LoVo (cell line): Measurements from ENCODE around the gene NHS.
A peak's percentile ranks its signal among the peaks of the same experiment; 100 is the strongest.

ENCODE experiments used
- DNase-seq: peaks from one replicate; pipeline ENCODE4 v3.0.0-alpha.2; 2016; ENCODE audit warnings: low spot score

Gene NHS

DNA sequence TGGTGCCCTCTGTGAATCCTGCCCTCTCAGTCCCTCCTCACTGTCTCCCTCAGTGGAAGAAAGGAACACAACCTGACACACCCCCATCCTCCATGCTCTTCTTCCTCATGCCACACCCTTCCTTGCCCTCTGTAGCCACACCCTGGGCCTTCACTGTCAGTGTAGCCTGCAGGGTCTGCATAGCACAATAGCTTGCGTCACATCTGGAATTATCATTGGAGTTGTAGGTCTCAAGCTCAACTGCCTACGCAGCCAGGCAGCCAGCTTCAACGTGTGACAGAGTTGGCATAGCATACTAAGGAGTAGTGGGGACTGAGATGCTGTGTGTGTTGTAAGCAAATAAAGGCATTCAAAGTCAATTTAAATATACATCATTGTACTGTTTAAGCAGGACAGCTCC lies 248.8 kb downstream of the NHS start:
- DNase-seq = no peak

DNA sequence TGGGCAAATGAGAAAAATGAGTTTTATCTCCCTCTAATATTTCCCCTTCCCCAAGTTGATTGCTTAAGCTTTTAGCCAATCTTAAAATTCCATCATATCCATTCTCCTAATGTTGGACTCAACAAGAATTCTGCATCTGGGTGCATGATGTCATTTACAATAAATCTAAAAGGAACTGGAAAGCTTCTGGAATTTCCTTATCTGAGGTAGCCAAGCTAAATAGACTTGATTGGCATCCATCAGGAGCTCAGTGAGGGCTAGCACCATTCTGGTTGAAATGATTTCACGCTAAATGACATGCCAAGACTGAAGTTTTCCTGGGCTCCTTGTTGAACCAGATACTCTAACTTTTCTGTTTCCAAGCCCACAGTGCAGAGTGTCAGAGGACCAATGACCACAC lies 252.0 kb downstream of the NHS start:
- no peak for DNase-seq

DNA sequence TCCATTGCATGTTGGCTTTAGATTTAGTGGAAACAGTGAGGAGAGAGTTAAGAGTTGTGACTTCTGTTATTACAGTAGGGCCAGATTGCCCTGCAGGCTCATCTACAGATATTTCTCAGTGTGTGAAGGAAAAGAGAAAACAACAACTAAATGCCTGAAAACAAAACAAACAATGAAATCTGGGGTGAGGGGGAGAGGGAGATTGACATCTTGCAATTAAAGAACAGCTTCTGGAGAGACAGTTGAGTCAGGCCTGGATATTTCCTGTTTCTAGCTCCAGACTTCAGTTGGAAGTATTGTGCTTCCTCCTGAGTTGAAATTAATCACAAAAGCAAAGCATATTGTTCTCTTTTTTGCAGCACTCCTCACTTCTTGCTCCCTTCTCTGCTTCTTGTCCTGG lies 254.0 kb downstream of the NHS start:
- DNase-seq = no peak

- DNase-seq = no peak
Observed at GRCh38 chrX:17629519-17629918, 254.5 kb downstream of the NHS start.

- DNase-seq = no peak
Observed at GRCh38 chrX:17631647-17632046, 256.6 kb downstream of the NHS start.

DNA sequence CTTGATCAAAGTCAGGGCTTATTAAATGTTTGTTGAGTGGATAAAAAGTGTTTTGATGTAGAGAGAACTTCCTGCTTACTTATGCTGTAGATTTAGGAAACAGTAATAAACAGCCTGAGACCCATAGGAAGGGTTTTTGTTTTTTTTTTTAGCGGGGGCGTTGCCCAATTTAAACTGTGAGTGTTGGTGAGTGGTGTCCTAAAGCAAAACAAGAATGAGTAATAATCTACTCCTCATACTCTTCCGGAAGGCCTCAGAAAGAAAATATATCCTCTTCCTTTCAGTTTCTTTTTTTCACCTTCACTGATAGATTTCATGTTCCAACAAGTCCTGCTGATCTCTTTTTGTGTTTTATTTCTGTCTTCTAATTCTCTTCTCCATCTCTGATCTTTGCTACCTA lies 257.9 kb downstream of the NHS start:
- DNase-seq = no peak

DNA sequence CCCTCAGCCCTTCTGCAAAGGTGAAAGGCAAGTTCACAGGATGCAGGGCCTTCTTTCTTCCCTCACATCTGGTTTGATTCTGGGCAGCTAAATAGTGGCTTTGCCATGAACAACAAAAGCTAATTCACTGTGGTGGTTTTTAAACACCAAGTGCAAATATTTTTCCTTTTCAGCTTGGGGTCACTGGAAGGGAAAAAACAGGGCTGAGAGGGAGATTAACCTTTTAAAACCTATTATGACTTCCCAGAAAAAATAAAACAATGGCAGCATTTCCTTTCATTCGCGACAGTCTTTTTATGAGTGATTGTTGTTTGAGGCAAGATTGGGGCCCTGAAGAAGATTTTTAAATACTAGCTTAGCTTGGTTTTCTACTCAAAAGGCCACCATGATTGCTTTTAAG lies 258.5 kb downstream of the NHS start:
- DNase-seq = no peak

DNA sequence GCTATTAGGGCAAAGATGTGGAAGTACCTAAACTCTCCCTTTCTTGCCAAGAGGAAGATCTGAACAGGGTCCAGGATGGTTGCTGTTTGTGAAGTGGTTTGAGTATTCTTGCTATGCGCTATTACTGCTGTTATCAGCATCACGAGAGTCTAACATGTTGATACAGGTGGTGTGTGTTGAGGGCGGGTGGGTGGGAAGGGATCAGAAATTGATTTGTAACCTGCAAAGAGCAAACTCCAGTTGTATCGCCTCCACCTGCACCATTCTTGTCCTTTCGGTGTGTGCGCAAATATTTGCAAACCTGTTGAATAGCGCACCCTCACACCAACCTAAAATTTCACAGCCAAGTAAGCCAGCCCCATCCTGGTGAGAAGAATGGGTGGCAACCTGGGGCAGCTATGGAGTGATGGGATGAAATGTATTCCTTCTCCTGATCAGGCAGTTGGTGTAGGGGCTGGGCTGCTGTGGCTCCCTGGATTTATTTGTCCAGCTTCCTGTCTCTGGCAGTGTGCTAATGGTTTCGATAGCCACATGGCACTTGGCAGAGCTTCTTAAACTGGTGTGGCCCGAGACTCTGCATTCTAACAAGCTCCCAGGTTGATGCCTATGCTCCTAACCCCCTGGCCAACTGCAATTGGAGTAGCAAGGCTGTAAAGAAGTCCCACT lies 259.7 kb downstream of the NHS start:
- no peak for DNase-seq

DNA sequence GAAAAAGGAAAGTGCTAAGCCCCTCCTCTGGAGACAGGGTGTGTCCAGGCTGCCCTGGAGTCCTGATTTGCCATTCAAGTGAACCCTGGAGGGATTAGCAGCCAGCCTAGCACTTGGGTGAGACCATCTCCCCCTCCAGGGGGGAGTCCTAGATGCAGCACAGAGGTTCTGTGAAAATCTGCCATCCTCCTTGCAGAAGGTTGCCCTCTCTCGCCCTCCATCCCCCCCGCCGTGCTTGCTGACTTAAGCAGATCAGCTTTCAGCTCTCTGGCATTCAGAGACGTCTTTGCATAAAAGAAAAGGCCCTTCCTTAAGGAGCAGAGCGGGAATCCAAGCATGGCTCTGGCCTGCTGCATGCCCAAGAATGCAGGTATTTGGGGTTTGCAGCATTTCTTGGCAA lies 260.2 kb downstream of the NHS start:
- no peak for DNase-seq

- DNase-seq = no peak
Observed at GRCh38 chrX:17637235-17637634, 262.2 kb downstream of the NHS start.

- no peak for DNase-seq
Observed at GRCh38 chrX:17638731-17639130, 263.7 kb downstream of the NHS start.

GRCh38 chrX:17642891-17643290 lies 267.9 kb downstream of the NHS start:
- DNase-seq = no peak

DNA sequence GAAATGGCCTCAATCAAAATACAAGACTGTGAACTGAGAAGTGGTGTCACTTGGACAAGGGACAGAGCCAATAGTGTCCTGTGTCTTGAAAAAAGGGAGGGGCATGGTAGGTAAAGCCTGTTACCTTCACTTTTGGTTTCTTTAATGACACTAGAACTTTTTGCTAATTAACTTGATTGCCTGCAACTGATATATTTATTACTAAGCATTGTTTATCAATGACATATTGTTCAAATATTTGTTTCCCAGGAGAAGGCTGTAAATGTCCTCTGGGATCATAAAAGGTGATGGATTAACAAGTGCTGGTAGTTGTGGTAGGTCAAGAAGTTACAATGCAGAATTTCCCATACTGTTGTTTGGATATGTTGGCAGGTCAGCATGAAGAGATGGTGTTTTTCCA lies 268.5 kb downstream of the NHS start:
- peak; percentile 1 for DNase-seq

GRCh38 chrX:17644001-17644400 lies 269.0 kb downstream of the NHS start:
- no peak for DNase-seq

GRCh38 chrX:17654116-17654515 lies 279.1 kb downstream of the NHS start:
- DNase-seq = no peak

DNA sequence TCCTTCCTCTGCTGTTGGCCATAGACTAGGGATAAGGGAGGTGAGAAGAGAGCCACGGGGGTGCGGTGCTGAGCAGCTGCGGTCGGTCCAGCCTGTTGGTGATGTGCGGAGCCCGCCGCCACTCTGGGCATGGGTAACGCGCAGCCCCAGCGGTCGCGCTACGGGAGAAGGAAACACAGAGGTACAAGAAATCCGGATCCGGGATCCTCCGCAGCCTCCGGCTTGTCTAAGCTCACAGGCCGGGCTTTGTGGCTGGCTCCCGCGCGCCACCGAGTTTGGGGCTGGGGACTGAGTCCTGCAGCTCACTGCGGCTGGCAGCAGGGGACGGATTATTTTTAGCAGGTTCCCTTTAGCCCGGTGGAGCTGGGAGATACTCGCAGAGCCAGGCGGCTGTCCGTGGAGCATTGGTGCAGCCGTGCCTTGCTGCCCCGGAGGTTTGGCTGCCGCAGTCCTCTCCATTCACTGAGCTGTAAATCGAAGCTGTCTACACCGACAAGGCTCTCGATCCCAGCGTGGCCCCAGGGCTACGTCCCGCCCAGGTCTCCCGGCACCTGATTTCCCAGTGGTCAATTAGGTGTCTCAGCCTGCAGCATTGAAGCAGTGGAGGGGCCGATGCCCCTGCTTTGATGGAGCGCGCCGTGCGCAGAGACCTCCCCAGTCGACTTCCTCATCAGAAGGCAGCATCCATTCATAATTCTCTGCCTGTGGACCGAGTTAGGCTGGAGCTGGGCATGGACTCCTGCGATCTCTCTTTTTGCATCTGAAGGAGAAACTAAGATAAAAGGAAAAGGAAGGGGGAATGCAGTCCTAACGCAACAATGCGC lies 280.4 kb downstream of the NHS start:
- no peak for DNase-seq

DNA sequence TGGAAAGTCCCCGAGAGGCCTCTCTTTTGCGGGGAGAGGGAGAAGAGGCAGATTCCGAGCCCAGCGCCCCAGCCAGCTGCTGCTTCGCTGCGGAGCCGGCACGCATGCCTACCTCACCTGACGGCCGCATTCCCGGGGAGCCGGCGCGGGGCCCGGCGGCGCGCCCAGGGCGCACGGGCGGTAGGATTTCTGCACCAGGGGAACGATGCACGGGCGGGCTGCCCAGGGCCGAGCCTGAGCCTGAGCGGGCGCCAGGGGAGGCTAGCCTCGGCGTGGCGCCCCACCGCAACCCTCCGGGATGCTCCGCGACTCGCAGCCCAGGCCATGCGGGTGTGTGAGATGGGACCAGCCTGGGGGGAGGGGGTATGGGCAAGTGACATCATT lies 281.0 kb downstream of the NHS start:
- DNase-seq = no peak

DNA sequence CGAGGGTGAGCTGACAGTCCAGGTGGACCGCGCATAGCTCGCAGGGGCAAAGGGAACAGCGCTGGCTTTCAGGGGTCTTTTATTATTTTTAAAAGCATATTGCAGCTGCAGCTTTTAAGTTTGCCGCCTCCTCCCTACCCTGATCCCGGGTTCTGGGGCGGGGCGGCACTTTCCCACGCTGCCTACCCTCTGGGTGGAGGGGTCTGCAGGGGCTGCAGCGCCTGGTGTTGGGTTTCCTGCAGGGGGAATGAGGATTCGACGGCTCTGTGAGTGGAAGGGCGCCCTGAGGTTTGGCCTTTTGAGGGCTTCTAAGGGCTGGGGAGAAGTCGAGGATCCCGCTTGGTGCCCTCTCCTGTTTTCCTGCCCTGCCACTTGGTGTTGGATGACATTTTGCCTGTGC lies 281.6 kb downstream of the NHS start:
- DNase-seq = no peak

DNA sequence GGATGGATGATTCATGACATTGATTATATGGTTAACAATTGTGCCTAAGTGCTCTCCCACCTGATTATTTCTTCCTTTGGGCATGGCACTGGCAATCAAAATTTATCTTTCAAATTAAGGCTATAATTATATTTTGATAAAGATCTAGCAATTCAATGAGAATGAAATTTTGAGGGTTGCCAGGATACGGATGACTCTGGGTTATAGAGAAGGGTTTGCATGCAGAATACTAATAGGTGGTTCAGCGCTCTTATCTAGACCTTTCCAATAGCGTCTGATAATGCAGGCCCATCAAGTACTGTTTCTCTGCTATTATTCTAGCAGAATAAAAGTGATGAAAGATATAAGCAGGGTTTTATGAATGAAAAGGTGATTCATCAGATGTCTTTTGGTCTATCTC lies 287.4 kb downstream of the NHS start:
- no peak for DNase-seq

- no peak for DNase-seq
Observed at GRCh38 chrX:17668929-17669328, 293.9 kb downstream of the NHS start.

- no peak for DNase-seq
Observed at GRCh38 chrX:17669458-17669857, 294.5 kb downstream of the NHS start.

DNA sequence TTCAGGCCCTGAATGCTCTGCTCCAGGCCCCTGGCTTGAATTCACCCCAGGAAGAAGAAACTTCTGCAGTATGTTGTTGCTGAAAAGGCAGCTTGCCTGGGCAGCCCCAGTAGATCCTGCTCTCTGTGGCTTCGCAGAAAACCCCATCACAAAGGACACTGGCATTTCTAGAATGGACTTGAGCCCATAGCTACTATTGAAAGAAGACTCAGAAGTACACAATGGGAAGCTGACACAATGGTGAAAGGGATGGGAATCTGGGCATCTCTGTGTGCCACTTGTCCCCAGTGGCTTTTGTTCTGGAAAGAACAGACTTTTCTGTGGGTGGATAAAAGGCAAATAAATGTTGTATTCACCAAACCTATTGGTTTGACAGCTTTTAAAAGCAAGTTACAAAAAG lies 294.9 kb downstream of the NHS start:
- no peak for DNase-seq

DNA sequence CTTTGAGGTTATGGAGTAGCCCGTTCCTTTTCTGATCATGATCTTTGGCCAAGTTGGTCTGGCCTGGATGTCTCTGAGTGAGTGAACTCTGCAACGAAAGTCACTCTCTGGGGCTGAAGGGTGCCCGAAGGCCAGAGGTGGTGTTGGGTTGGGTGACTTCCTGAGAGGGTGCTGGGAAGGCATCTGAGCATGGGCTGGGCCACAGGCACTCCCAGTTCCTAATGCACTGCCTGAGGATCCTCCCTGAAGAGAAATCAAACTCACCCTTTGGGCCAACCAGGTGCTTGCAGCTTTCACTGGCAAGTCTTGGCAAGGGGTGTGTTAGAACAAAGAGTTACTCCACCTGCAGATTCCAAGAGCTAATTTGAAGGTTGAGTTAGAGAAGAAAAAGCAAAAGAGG lies 295.9 kb downstream of the NHS start:
- DNase-seq = no peak

GRCh38 chrX:17674601-17675000 lies 299.6 kb downstream of the NHS start:
- peak; percentile 1 for DNase-seq
